SIG-M5 treated with dmso at 0.1 percent for 504 hours (cell line): ENCODE results near the gene SNX4.
A peak's percentile ranks its signal among the peaks of the same experiment; 100 is the strongest.
"Not testable (repeated sequence)": the region's sequence is repeated elsewhere in the genome, so short reads cannot be mapped to it uniquely, and the experiment has no call there.

Experiments
- DNase-seq: peaks from one replicate; lab custom pipeline; 2025; ENCODE audit not compliant: unreplicated experiment; lab: John Stamatoyannopoulos, UW

Gene SNX4

DNA sequence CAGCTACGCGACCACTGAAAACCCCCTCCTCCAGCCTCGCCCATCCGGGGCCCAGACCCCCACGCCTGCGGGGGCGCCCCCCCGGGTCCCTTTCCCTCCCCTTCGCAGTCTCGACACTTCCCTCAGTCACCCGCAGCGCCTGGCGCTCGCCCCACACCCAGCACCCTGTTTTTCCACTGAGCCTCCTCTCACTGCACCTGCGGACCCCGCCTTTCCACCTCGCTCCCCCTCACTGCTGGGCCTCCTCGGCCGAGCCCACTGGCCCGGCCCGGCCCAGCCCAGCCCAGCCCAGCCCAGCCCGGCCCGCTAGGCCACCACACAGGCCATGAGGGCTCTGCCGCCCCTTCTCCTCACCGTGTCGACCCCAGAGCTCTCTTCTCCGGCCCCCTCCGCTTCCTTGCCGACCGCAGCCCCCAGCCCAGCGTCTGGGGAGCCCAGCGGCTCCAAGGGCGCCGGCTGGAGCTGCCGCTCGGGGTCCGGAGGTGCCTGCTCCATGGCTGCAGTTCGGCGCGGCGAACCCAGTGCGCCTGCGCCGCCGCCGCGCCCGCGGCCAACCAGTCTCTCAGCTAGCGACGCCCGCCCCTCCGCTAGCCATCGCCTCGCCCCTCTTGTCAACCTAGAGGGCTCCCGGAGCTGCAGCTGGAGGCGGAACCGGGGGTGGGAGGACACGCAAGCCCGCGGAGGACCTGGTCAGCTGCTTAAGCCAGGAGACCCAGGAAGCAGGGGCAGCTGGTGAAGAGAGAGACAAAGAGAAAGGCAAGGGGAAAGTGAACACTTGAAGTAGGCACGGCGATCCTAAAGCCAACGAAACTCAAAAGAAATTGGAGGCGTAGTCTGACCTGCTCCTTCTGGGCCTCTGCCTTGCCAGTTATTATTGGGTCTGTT, at the start of gene SNX4:
Gene SNX4, minus strand, starts transcription at position 525 of the 885 bp plus-strand sequence. Its CDS starts 30 bp downstream, at position 495.
- peak; percentile 89 for DNase-seq

GRCh38 chr3:125556314-125556713, 36.3 kb upstream of the SNX4 start:
- DNase-seq, result no peak

DNA sequence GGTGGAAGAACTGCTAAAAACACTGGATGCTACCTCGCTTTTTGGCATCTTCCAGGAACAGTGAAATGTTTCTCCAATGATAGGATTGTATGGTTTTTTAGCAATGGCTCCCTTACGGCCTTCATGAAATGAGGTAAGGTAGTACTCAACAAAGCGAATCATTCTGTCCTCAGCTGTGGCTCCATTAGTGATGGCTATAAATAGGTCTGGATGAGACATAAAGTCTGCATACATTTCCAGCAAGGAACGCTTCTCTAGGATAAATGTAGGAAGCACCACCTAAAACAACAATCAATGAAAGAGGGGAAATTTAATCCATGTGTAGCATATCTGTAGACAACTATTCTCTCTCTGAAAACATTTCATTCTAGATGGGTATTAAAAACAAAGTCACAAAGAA, 32.4 kb upstream of the SNX4 start:
- DNase-seq, result no peak

- no peak for DNase-seq
Observed at GRCh38 chr3:125528920-125529319, 8.9 kb upstream of the SNX4 start.

- DNase-seq, result no peak
Observed at GRCh38 chr3:125525153-125525552, 5.2 kb upstream of the SNX4 start.

- not testable (repeated sequence) for DNase-seq
Observed at GRCh38 chr3:125520563-125520919, 539 bp upstream of the SNX4 start.

GRCh38 chr3:125515421-125515820, 4.6 kb downstream of the SNX4 start:
- DNase-seq, result no peak

DNA sequence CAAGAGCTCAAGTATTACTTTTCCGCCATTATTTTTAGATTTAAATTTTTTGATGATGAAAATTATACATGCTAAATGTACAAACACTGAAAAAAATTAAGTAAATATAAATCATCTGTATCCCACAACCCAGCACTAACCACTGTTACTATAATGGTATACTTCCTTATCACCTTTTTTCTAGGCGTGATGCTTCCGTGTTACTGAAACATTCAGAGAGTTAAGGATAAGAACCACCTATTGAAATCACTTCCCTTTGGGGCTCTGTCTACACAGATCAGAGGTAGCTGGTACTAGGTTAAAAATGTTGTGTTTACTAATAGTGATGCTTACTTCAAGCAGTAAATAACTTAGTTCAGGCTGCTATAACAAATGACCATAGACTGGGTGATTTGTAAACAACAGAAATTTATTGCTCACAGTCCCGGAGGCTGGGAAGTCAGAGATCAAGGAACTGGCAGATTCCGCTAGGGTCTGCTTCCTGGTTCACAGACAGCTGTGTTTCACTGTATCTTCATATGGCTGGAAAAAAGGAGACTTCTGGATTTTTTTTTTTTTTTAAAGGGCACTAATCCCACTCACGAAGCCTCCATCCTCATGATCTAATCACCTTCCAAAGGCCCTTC, 6.4 kb downstream of the SNX4 start:
- DNase-seq, result no peak

- no peak for DNase-seq
Observed at GRCh38 chr3:125512135-125512920, 7.7 kb downstream of the SNX4 start.

DNA sequence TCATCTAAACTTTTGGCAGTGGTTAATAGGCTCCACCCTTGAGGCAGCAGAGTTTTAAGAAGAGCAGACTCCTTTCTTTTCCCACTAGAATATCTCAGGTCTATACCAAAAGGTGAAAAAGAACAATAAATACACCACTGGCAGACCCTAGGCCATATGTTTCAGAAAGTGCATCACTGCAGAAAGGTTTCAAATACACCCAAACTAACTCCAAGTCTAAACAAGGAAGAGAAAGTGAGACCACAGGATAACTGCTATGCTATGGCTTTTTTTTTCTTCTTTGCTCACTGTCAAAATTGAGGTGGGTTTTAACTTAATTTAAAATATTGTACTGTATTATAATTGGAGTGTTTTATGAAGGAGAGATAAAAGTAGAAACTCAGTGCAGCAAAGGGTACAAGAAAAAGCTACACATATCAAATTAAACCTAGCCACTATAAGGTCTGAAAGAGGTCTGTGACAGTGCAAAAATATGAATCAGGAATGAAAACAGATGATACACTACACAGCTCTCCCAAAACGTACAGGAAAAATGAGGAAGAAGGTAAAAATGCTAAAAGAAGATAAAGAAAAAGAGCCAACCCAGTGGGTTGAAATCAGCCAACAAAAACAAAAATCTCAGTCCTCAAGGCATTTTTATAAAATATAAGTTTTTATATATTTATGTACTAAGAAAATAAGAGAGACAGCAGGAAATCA, 8.4 kb downstream of the SNX4 start:
- DNase-seq, result peak; percentile 13

GRCh38 chr3:125507128-125507527, 12.9 kb downstream of the SNX4 start:
- no peak for DNase-seq

GRCh38 chr3:125498630-125499029, 21.4 kb downstream of the SNX4 start:
- no peak for DNase-seq

DNA sequence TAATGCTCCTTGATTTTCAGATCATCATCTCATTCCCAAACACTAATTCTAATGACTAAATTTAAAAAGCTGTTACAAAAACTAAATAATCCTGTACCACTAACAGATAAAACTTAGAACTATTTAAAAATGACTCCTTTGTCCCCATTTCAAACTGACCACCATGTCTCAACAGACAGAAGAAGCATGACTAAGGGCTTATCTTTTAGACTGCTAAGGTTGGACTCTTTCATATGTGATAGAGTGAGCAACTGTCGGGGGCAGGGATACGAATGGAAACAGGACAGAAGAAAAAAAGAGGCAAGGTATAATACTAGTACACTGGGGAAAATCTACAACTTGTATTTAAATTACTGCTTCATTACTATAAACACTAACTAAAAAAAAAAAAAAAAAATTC, 23.3 kb downstream of the SNX4 start:
- DNase-seq, result no peak

- no peak for DNase-seq
Observed at GRCh38 chr3:125482406-125482805, 37.6 kb downstream of the SNX4 start.

GRCh38 chr3:125481786-125482185, 38.2 kb downstream of the SNX4 start:
- no peak for DNase-seq

- not testable (repeated sequence) for DNase-seq
Observed at GRCh38 chr3:125481375-125481759, 38.6 kb downstream of the SNX4 start.

DNA sequence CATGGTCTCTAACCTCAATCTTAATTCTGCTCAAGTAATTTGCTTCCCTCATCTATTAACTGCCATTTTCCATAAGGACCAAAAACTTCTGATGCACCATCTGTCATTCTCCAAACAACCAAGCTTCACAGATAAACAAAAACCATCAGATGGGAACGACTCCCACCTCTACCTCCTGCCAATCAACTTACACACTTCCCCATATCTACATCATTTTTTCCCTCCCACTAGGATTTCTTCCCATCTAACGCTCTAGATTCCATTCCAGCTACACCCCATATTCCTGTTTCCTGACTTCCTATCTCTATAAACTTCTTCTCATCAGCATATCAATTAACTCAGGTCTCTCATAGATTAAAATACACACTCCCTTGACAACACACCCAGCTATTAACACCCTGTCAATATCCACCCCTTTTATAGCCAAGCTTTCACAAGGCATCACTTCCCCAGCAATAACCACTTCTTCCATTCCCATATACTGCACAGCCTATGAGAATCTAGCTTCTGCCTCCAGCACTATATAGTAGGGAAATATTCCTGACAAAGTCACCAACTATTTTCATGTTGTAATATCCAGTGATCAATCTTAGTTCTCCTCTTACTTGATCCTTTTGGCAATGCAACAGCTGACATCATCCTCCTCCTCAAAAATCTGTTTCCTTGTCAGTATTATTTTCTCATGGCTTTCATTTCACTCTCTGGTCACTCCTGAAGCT, 39.2 kb downstream of the SNX4 start:
- DNase-seq, result no peak

- DNase-seq, result no peak
Observed at GRCh38 chr3:125479091-125479490, 40.9 kb downstream of the SNX4 start.

- no peak for DNase-seq
Observed at GRCh38 chr3:125478326-125478725, 41.7 kb downstream of the SNX4 start.

DNA sequence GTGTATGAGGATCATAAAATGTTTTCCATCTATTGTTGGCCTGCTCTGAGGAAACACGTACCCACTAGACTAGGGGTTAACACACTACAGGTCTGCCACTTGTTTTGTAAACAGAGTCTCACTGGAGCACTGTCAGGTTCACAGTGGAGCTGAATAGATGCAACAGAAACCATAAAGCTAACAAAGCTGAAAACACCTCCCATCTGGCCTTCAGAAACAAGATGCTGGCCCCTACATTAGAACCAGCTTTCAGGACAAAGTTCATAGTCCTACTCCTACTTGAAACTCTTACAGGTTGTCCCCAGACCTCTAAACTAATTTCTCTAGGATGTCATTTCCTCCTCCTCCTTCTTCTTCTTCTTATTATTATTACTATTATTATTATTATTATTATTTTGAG, 42.3 kb downstream of the SNX4 start:
- no peak for DNase-seq

DNA sequence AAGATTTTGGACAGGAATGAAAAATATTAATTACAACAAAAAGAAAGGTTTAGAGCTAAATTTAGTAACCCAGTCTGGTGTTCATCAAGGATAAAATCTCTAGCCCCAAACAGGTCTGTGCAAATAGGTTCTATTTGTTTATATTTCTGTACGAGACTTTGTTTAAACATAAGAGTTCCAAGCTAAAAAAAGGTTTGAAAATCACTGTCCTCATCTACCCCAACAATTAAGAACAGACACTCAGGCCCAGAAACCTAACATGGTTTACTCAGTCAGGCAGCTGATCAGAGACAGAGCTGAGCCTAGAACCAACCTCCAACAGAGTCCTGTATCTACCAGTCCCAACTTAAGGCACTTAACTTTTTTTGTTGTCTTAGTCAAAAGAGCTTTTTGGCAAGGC, 49.3 kb downstream of the SNX4 start:
- no peak for DNase-seq
